HepG2 (cell line): Measurements from ENCODE around the gene UST. TPM values are rescaled to one million over a fixed set of nuclear protein-coding genes. Genes with fewer than 3 reads are reported as not detected.

Source experiments
- ATAC-seq: fragments of 200-7000 bp; cut with Tn5 transposase; 3 replicates; pipeline ENCODE4 v1.9.1; 2020; ENCODE audit warnings: mild to moderate bottlenecking, moderate library complexity
- BruUV-seq: library from RNA; stranded (reverse); fragments of 400-500 nt; replicated peaks from 2 replicates; lab custom pipeline; 2021; lab: Mats Ljungman, UMichigan
- CTCF ChIA-PET: fragments of 300-600 bp; formaldehyde crosslinking; extraction: SDS; loops from one replicate; lab custom pipeline; 2021; ENCODE audit warnings: low total read pairs, inconsistent platforms, low intra/inter-chr PET ratio; lab: Yijun Ruan, JAX
- POLR2A ChIA-PET: fragments of 350-600 bp; sonication (Branson Sonifier 250); formaldehyde crosslinking; loops from one replicate; lab custom pipeline; 2020; ENCODE audit warnings: antibody characterized with exemption, inconsistent platforms; lab: Yijun Ruan, JAX
- DNase-seq: peaks from one replicate; pipeline ENCODE4 v3.0.0-alpha.2; 2015; ENCODE audit warnings: low spot score
- FAIRE-seq: peaks from 3 replicates; lab custom pipeline; 2011; peaks lifted over from hg19 to GRCh38; lab: Jason Lieb, UNC
- H2AFZ ChIP-seq: one replicate; pipeline ENCODE4 v1.6.1; 2011; ENCODE audit warnings: low read length, inconsistent platforms
- H3K27ac ChIP-seq: fragments of 300-600 bp; 3 replicates; pipeline ENCODE4 v1.8.0; 2011; ENCODE audit warnings: mixed run types, mild to moderate bottlenecking, mixed read lengths, low read length, inconsistent platforms; ENCODE audit not compliant: insufficient read depth; ENCODE audit errors: extremely low read length
- H3K27me3 ChIP-seq, 2 experiments: fragments of 200-600 bp in 1 of 2; 2 replicates in 1 of 2; 3 replicates in 1 of 2; pipeline versions ENCODE4 v1.6.0 to v1.8.0; 2011; ENCODE audit warnings: low read length in 2 of 2, mild to moderate bottlenecking in 2 of 2, moderate library complexity in 2 of 2, inconsistent platforms in 1 of 2; ENCODE audit not compliant: insufficient read depth in 2 of 2, control insufficient read depth in 1 of 2
- H3K36me3 ChIP-seq, 2 experiments: fragments of 200-600 bp in 1 of 2; replicated peaks in 1 of 2; 2 replicates in 1 of 2; 3 replicates in 1 of 2; pipeline versions ENCODE4 v1.5.1 to v1.8.0; 2011; ENCODE audit warnings: low read length in 2 of 2, inconsistent platforms in 1 of 2; ENCODE audit not compliant: insufficient read depth in 2 of 2, control insufficient read depth in 1 of 2
- H3K4me1 ChIP-seq: 2 replicates; pipeline ENCODE4 v1.5.1; 2012; ENCODE audit warnings: low read length, inconsistent platforms; ENCODE audit not compliant: insufficient read depth
- H3K4me2 ChIP-seq: 2 replicates; pipeline ENCODE4 v1.6.0; 2011; ENCODE audit warnings: low read depth, low read length, inconsistent platforms
- H3K4me3 ChIP-seq, 3 experiments: fragments of 200-600 bp in 1 of 3; sonication (generic), shearing (Covaris generic) in 1 of 3; replicated peaks in 1 of 3; 2 replicates each; pipeline ENCODE4 v1.5.1; 2011 to 2016; ENCODE audit warnings: low read length in 3 of 3, inconsistent platforms in 2 of 3, low read depth in 2 of 3, mild to moderate bottlenecking in 2 of 3, control low read depth in 1 of 3, mixed read lengths in 1 of 3; ENCODE audit not compliant: insufficient read depth in 1 of 3
- H3K79me2 ChIP-seq: one replicate; pipeline ENCODE4 v1.6.1; 2011; ENCODE audit warnings: low read length, inconsistent platforms; ENCODE audit not compliant: insufficient read depth
- H3K9ac ChIP-seq: 2 replicates; pipeline ENCODE4 v1.6.0; 2011; ENCODE audit warnings: mild to moderate bottlenecking, low read depth, low read length, inconsistent platforms; ENCODE audit not compliant: insufficient read depth
- H3K9me3 ChIP-seq: 2 replicates; pipeline ENCODE4 v1.5.1; 2012; ENCODE audit warnings: mild to moderate bottlenecking, low read length
- H4K20me1 ChIP-seq: 2 replicates; pipeline ENCODE4 v1.6.0; 2011; ENCODE audit warnings: inconsistent platforms, mild to moderate bottlenecking, low read length, moderate library complexity; ENCODE audit not compliant: insufficient read depth
- ARNT2 ChIP-seq: sonication (generic); formaldehyde crosslinking; IDR thresholded peaks from 2 replicates; pipeline ENCODE4 v1.8.0; 2022; ENCODE audit warnings: mild to moderate bottlenecking, low read depth, missing genetic modification reagents, moderate library complexity
- BHLHE40 ChIP-seq: IDR thresholded peaks from 2 replicates; pipeline ENCODE4 v1.6.1; 2011; ENCODE audit warnings: low read length, improper control_type of control experiment
- GFI1 ChIP-seq: sonication (generic); formaldehyde crosslinking; IDR thresholded peaks from 2 replicates; pipeline ENCODE4 v1.5.0; 2020; ENCODE audit warnings: missing genetic modification reagents, mild to moderate bottlenecking, borderline replicate concordance
- KDM5A ChIP-seq: fragments of 200-600 bp; sonication (generic); IDR thresholded peaks from 2 replicates; pipeline ENCODE4 v1.7.0; 2018; ENCODE audit warnings: antibody characterized with exemption, mild to moderate bottlenecking, low read length, borderline replicate concordance
- NFE2 ChIP-seq: sonication (generic); formaldehyde crosslinking; IDR thresholded peaks from 2 replicates; pipeline ENCODE4 v1.4.0; 2020; ENCODE audit warnings: missing genetic modification reagents
- SMC3 ChIP-seq: IDR thresholded peaks from 2 replicates; pipeline ENCODE4 v1.6.1; 2011; ENCODE audit warnings: low read length, improper control_type of control experiment
- XBP1 ChIP-seq: sonication (generic); formaldehyde crosslinking; IDR thresholded peaks from 2 replicates; pipeline ENCODE4 v1.5.0; 2020; ENCODE audit warnings: missing genetic modification reagents
- ZNF333 ChIP-seq: sonication (generic); formaldehyde crosslinking; IDR thresholded peaks from 2 replicates; pipeline ENCODE4 v1.4.0; 2020; ENCODE audit warnings: mild to moderate bottlenecking, missing genetic modification reagents, borderline replicate concordance
- ZNF510 ChIP-seq: sonication (generic); formaldehyde crosslinking; IDR thresholded peaks from 2 replicates; pipeline ENCODE4 v1.4.0; 2020; ENCODE audit warnings: low read depth, mild to moderate bottlenecking, missing genetic modification reagents
- ZNF850 ChIP-seq: sonication (generic); formaldehyde crosslinking; conservative IDR thresholded peaks from 2 replicates; pipeline ENCODE4 v1.9.0; 2021; ENCODE audit warnings: mild to moderate bottlenecking, missing genetic modification reagents
- WGBS: methylation state at CpG from one replicate; pipeline ENCODE4 v1.1.6; 2017; ENCODE audit warnings: low lambda C conversion rate; 5-methylcytosine and 5-hydroxymethylcytosine counted together
- in situ Hi-C: cut with HindIII; loops from 2 replicates; pipeline ENCODE4 v1.10.0; 2017; ENCODE audit warnings: low pct_unique_long_range_greater_than_20kb; ENCODE audit not compliant: extremely low pct_ligation_motif_present
- intact Hi-C: fragments of 100-400 bp; cut with micrococcal nuclease; formaldehyde crosslinking; loops from one replicate; pipeline ENCODE4 v1.10.0; 2022; ENCODE audit not compliant: unreplicated experiment
- polyA plus RNA-seq, 8 experiments: library from polyadenylated mRNA; depleted of rRNA in 3 of 8; stranded (reverse) in 7 of 8; unstranded in 1 of 8; fragments of >200 nt; fragmentation: Illumina TruSeq in 4 of 8; extraction: Trizol in 4 of 8; gene quantifications; 2 replicates each; pipeline versions ENCODE4 v1.2.1 to v1.2.3, GENCODE V29; 2011 to 2016; ENCODE audit warnings: low read depth in 4 of 8, missing spikeins in 1 of 8, mixed read lengths in 1 of 8; ENCODE audit not compliant: insufficient read depth in 1 of 8
- total RNA-seq, 5 experiments: library from RNA; depleted of rRNA; stranded (reverse); fragments of >200 nt; fragmentation: Illumina TruSeq; extraction: Trizol; gene quantifications; 2 replicates each; pipeline ENCODE4 v1.2.3, GENCODE V29; 2016; ENCODE audit warnings: low read depth in 1 of 5
- TF ChIP-seq, protein P1 (sequence below): sonication (generic); formaldehyde crosslinking; IDR thresholded peaks from 2 replicates; pipeline ENCODE4 v1.4.0; 2020; ENCODE audit warnings: missing genetic modification reagents
- TF ChIP-seq, protein P2 (sequence below): sonication (generic); formaldehyde crosslinking; IDR thresholded peaks from 2 replicates; pipeline ENCODE4 v1.4.0; 2020; ENCODE audit warnings: missing genetic modification reagents, borderline replicate concordance
- TF ChIP-seq, protein P3 (sequence below): sonication (generic); formaldehyde crosslinking; IDR thresholded peaks from 2 replicates; pipeline ENCODE4 v1.4.0; 2020; ENCODE audit warnings: missing genetic modification reagents
- TF ChIP-seq, protein P4 (sequence below): sonication (generic); formaldehyde crosslinking; IDR thresholded peaks from 2 replicates; pipeline ENCODE4 v1.4.0; 2020; ENCODE audit warnings: mild to moderate bottlenecking, missing genetic modification reagents

The UST gene
- total and polyA plus RNA-seq, 2 of the 13 experiments (the other 11 are each of a cell fraction or from before 2014, with no cell fraction given), result 0.27 TPM; not detected in 1

DNA sequence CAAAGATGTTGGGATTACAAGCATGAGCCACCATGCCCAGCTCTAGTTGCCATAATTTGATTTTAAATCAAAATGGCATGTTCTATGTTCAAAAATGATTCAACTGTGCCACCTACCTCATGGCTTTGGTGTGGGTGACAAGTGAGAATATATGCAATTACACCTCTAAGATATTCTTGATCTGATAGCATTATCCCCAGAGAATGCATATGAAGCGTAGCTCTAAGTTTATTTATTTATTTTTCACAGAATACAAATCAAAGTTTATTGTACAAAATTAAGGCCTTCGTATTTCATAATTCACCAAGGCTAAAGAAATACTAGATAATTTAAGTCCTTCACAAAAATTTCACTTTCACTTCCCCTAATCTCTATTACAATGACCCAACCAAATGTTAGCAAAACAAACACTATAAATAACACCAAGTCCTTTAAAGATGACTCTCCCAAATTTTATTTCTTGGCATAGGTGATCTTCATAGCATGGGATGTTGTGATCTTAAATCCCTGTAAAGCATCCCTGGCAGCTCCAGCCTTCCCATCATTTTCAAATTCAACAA is 364.8 kb downstream of the UST start:
- in situ Hi-C loops (no loop called here), intact Hi-C loops (no loop called here)
- POLR2A ChIA-PET, result no interaction called here
- Histone ChIP-seq H3K4me2 (no peak overlapping the region), H3K27ac (no peak overlapping the region), H3K4me3 (no peak overlapping the region), H3K36me3 (no peaks in the 10 kb centered on the region), H3K79me2 (no peaks in the 10 kb centered on the region), H3K27me3 (peaks cover 0 to 20% of the 10 kb centered on the region in 2 experiments; a peak in 2 of 5 replicates), H2AFZ (no peak overlapping the region), H4K20me1 (no peaks in the 10 kb centered on the region), H3K9me3 (no peaks in the 10 kb centered on the region), H3K9ac (no peak overlapping the region), H3K4me1 (no peaks in the 10 kb centered on the region)
- BruUV-seq, result no TSS peak
- FAIRE-seq, result peak; percentile 15
- 7% methylated on average over 2 of the region's 2 CpGs for WGBS
- no peak for DNase-seq
- no peak for ATAC-seq
- CTCF ChIA-PET, result no interaction called here
- TF ChIP-seq, protein P1, sequence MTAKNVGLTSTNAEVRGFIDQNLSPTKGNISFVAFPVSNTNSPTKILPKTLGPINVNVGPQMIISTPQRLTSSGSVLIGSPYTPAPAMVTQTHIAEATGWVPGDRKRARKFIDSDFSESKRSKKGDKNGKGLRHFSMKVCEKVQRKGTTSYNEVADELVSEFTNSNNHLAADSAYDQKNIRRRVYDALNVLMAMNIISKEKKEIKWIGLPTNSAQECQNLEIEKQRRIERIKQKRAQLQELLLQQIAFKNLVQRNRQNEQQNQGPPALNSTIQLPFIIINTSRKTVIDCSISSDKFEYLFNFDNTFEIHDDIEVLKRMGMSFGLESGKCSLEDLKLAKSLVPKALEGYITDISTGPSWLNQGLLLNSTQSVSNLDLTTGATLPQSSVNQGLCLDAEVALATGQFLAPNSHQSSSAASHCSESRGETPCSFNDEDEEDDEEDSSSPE, result no peak
- TF ChIP-seq ARNT2 (no peak), GFI1 (CRISPR knock-in tag) (no peak), SMC3 (no peak), BHLHE40 (no peak), KDM5A (no peak), ZNF333 (no peak), NFE2 (CRISPR knock-in tag) (no peak), ZNF510 (CRISPR knock-in tag) (no peak), ZNF850 (no peak), XBP1 (CRISPR knock-in tag) (no peak)
- TF ChIP-seq, protein P2, sequence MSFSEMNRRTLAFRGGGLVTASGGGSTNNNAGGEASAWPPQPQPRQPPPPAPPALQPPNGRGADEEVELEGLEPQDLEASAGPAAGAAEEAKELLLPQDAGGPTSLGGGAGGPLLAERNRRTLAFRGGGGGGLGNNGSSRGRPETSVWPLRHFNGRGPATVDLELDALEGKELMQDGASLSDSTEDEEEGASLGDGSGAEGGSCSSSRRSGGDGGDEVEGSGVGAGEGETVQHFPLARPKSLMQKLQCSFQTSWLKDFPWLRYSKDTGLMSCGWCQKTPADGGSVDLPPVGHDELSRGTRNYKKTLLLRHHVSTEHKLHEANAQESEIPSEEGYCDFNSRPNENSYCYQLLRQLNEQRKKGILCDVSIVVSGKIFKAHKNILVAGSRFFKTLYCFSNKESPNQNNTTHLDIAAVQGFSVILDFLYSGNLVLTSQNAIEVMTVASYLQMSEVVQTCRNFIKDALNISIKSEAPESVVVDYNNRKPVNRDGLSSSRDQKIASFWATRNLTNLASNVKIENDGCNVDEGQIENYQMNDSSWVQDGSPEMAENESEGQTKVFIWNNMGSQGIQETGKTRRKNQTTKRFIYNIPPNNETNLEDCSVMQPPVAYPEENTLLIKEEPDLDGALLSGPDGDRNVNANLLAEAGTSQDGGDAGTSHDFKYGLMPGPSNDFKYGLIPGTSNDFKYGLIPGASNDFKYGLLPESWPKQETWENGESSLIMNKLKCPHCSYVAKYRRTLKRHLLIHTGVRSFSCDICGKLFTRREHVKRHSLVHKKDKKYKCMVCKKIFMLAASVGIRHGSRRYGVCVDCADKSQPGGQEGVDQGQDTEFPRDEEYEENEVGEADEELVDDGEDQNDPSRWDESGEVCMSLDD (CRISPR knock-in tag), result no peak
- TF ChIP-seq, protein P3, sequence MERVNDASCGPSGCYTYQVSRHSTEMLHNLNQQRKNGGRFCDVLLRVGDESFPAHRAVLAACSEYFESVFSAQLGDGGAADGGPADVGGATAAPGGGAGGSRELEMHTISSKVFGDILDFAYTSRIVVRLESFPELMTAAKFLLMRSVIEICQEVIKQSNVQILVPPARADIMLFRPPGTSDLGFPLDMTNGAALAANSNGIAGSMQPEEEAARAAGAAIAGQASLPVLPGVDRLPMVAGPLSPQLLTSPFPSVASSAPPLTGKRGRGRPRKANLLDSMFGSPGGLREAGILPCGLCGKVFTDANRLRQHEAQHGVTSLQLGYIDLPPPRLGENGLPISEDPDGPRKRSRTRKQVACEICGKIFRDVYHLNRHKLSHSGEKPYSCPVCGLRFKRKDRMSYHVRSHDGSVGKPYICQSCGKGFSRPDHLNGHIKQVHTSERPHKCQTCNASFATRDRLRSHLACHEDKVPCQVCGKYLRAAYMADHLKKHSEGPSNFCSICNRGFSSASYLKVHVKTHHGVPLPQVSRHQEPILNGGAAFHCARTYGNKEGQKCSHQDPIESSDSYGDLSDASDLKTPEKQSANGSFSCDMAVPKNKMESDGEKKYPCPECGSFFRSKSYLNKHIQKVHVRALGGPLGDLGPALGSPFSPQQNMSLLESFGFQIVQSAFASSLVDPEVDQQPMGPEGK (CRISPR knock-in tag), result no peak
- TF ChIP-seq, protein P4, sequence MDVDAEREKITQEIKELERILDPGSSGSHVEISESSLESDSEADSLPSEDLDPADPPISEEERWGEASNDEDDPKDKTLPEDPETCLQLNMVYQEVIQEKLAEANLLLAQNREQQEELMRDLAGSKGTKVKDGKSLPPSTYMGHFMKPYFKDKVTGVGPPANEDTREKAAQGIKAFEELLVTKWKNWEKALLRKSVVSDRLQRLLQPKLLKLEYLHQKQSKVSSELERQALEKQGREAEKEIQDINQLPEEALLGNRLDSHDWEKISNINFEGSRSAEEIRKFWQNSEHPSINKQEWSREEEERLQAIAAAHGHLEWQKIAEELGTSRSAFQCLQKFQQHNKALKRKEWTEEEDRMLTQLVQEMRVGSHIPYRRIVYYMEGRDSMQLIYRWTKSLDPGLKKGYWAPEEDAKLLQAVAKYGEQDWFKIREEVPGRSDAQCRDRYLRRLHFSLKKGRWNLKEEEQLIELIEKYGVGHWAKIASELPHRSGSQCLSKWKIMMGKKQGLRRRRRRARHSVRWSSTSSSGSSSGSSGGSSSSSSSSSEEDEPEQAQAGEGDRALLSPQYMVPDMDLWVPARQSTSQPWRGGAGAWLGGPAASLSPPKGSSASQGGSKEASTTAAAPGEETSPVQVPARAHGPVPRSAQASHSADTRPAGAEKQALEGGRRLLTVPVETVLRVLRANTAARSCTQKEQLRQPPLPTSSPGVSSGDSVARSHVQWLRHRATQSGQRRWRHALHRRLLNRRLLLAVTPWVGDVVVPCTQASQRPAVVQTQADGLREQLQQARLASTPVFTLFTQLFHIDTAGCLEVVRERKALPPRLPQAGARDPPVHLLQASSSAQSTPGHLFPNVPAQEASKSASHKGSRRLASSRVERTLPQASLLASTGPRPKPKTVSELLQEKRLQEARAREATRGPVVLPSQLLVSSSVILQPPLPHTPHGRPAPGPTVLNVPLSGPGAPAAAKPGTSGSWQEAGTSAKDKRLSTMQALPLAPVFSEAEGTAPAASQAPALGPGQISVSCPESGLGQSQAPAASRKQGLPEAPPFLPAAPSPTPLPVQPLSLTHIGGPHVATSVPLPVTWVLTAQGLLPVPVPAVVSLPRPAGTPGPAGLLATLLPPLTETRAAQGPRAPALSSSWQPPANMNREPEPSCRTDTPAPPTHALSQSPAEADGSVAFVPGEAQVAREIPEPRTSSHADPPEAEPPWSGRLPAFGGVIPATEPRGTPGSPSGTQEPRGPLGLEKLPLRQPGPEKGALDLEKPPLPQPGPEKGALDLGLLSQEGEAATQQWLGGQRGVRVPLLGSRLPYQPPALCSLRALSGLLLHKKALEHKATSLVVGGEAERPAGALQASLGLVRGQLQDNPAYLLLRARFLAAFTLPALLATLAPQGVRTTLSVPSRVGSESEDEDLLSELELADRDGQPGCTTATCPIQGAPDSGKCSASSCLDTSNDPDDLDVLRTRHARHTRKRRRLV (CRISPR knock-in tag), result no peak
